BE2C (cell line): ENCODE results near the gene SCN9A.

Source experiments
- DNase-seq: peaks from one replicate; pipeline ENCODE4 v3.0.0-alpha.2; 2020
- H3K27me3 ChIP-seq: fragments of 250-450 bp; sonication (Bioruptor Pico); 2 replicates; pipeline ENCODE4 v1.5.1; 2020; ENCODE audit warnings: mild to moderate bottlenecking
- H3K36me3 ChIP-seq: fragments of 250-450 bp; sonication (Bioruptor Pico); 2 replicates; pipeline ENCODE4 v1.5.1; 2020; ENCODE audit warnings: mild to moderate bottlenecking
- H3K4me1 ChIP-seq: fragments of 250-450 bp; sonication (Bioruptor Pico); 2 replicates; pipeline ENCODE4 v1.5.1; 2020
- H3K4me3 ChIP-seq: 2 replicates; pipeline ENCODE4 v1.5.1; 2011; ENCODE audit warnings: low read depth, low read length
- H3K9me3 ChIP-seq: fragments of 250-450 bp; sonication (Bioruptor Pico); 2 replicates; pipeline ENCODE4 v1.5.1; 2020
- CTCF ChIP-seq: IDR thresholded peaks from 2 replicates; pipeline ENCODE4 v1.5.1; 2012; ENCODE audit warnings: mild to moderate bottlenecking, low read depth, low read length

Gene SCN9A

GRCh38 chr2:166171216-166171615, 204.5 kb downstream of the SCN9A start:
- TF ChIP-seq CTCF, result no peak
- no peak for DNase-seq
- Histone ChIP-seq H3K4me3 (no peak overlapping the region), H3K9me3 (no peaks in the 10 kb centered on the region), H3K4me1 (no peaks in the 10 kb centered on the region), H3K36me3 (no peaks in the 10 kb centered on the region), H3K27me3 (no peaks in the 10 kb centered on the region)

GRCh38 chr2:166170356-166170755, 205.4 kb downstream of the SCN9A start:
- no peak for TF ChIP-seq CTCF
- Histone ChIP-seq H3K27me3 (no peaks in the 10 kb centered on the region), H3K9me3 (no peaks in the 10 kb centered on the region), H3K4me1 (no peaks in the 10 kb centered on the region), H3K4me3 (no peak overlapping the region), H3K36me3 (no peaks in the 10 kb centered on the region)
- DNase-seq, result no peak

- Histone ChIP-seq H3K9me3 (no peaks in the 10 kb centered on the region), H3K36me3 (no peaks in the 10 kb centered on the region), H3K27me3 (no peaks in the 10 kb centered on the region), H3K4me3 (no peak overlapping the region), H3K4me1 (no peaks in the 10 kb centered on the region)
- TF ChIP-seq CTCF, result no peak
- DNase-seq, result no peak
Measured at GRCh38 chr2:166167449-166167848, 208.3 kb downstream of the SCN9A start.

GRCh38 chr2:166163775-166164174, 212.0 kb downstream of the SCN9A start:
- no peaks in the 10 kb centered on the region for H3K9me3 ChIP-seq
- H3K36me3 ChIP-seq, result no peaks in the 10 kb centered on the region
- no peak for TF ChIP-seq CTCF
- no peak for DNase-seq
- no peak overlapping the region for H3K4me3 ChIP-seq
- H3K27me3 ChIP-seq, result no peaks in the 10 kb centered on the region
- H3K4me1 ChIP-seq, result no peaks in the 10 kb centered on the region

- H3K27me3 ChIP-seq, result no peaks in the 10 kb centered on the region
- no peaks in the 10 kb centered on the region for H3K9me3 ChIP-seq
- no peak overlapping the region for H3K4me3 ChIP-seq
- H3K36me3 ChIP-seq, result no peaks in the 10 kb centered on the region
- no peak for DNase-seq
- TF ChIP-seq CTCF, result no peak
- H3K4me1 ChIP-seq, result no peaks in the 10 kb centered on the region
Measured at GRCh38 chr2:166158546-166158945, 217.2 kb downstream of the SCN9A start.

GRCh38 chr2:166157578-166157977, 218.2 kb downstream of the SCN9A start:
- no peak overlapping the region for H3K4me3 ChIP-seq
- no peaks in the 10 kb centered on the region for H3K27me3 ChIP-seq
- no peaks in the 10 kb centered on the region for H3K9me3 ChIP-seq
- no peaks in the 10 kb centered on the region for H3K4me1 ChIP-seq
- no peaks in the 10 kb centered on the region for H3K36me3 ChIP-seq
- DNase-seq, result no peak
- TF ChIP-seq CTCF, result no peak
